Heart left ventricle (tissue), 16 donors: Measurements from ENCODE around the gene PROSER2. TPM values are rescaled to one million over a fixed set of nuclear protein-coding genes. Genes with fewer than 3 reads are reported as not detected.
A peak's percentile ranks its signal among the peaks of the same experiment; 100 is the strongest.
"Not testable (repeated sequence)": the region's sequence is repeated elsewhere in the genome, so short reads cannot be mapped to it uniquely, and the experiment has no call there.

Experiments
- ATAC-seq, 4 donors: fragments of 200-7000 bp; cut with Tn5 transposase; one replicate each; pipeline ENCODE4 v1.9.1; 2020 to 2022; ENCODE audit warnings: moderate library complexity in 4 of 4, mild to moderate bottlenecking in 3 of 4, moderate number of reproducible peaks in 1 of 4
- DNase-seq, 5 donors: peaks; one replicate each; pipeline ENCODE4 v3.0.0-alpha.2; 2020
- H3K27ac ChIP-seq, 12 donors: fragments of 200-600 bp; sonication (generic) in 4 of 12; one replicate each; pipeline versions ENCODE4 v1.5.0 to v1.8.0; 2016 to 2022; ENCODE audit warnings: mild to moderate bottlenecking in 2 of 12
- H3K27me3 ChIP-seq, 9 donors: fragments of 200-600 bp; sonication (generic) in 2 of 9; one replicate each; pipeline versions ENCODE4 v1.5.1 to v1.8.0; 2016 to 2022; ENCODE audit warnings: mild to moderate bottlenecking in 3 of 9
- H3K36me3 ChIP-seq, 9 donors: fragments of 200-600 bp; sonication (generic) in 2 of 9; one replicate each; pipeline versions ENCODE4 v1.5.0 to v1.8.0; 2018 to 2022; ENCODE audit warnings: mild to moderate bottlenecking in 2 of 9
- H3K4me1 ChIP-seq, 12 donors: fragments of 200-600 bp; sonication (generic) in 4 of 12; one replicate each; pipeline versions ENCODE4 v1.5.0 to v1.8.0; 2016 to 2022; ENCODE audit warnings: mild to moderate bottlenecking in 3 of 12
- H3K4me3 ChIP-seq, 12 donors: fragments of 200-600 bp; sonication (generic) in 4 of 12; one replicate each; pipeline versions ENCODE4 v1.5.0 to v1.8.0; 2017 to 2022; ENCODE audit warnings: mild to moderate bottlenecking in 9 of 12, moderate library complexity in 4 of 12
- H3K9me3 ChIP-seq, 12 donors: fragments of 200-600 bp; sonication (generic) in 4 of 12; one replicate each; pipeline versions ENCODE4 v1.5.0 to v1.8.0; 2016 to 2022; ENCODE audit warnings: mild to moderate bottlenecking in 1 of 12
- POLR2A ChIP-seq, 2 donors: fragments of 450-650 bp; IDR thresholded peaks; one replicate each; pipeline ENCODE4 v1.6.1; 2017; ENCODE audit warnings: antibody characterized with exemption in 2 of 2, mild to moderate bottlenecking in 2 of 2, moderate library complexity in 2 of 2
- WGBS, 4 donors: extraction: QIAGEN DNeasy Blood & Tissue Kit in 2 of 4; methylation state at CpG; one replicate each; pipeline versions ENCODE4 v1.1.5 to v1.1.7; 2013 to 2018; 5-methylcytosine and 5-hydroxymethylcytosine counted together
- intact Hi-C, 10 donors: fragments of 100-400 bp; cut with DNase I; formaldehyde crosslinking; loops; one replicate each; pipeline versions ENCODE4 v1.11.1 to v1.14.2; 2022
- polyA plus RNA-seq, 2 donors: library from polyadenylated mRNA; stranded (reverse); fragments of 200-250 nt; gene quantifications; one replicate each; pipeline ENCODE4 v1.2.3, GENCODE V29; 2013
- total RNA-seq, 9 donors: library from RNA; depleted of rRNA in 2 of 9; stranded (reverse); fragments of >200 nt in 2 of 9; fragmentation: NEBNext Ultra II Directional in 3 of 9; extraction: Animal tissue kit (Norgen Biotek cat#: 25700) in 3 of 9; gene quantifications; one replicate each; pipeline versions ENCODE4 v1.1.0 to v1.2.4, GENCODE V29; 2016 to 2023
- TF ChIP-seq, protein P1 (sequence below), 12 donors: fragments of 200-600 bp; sonication (generic) in 4 of 12; IDR thresholded peaks; one replicate each; pipeline versions ENCODE4 v1.5.0 to v1.8.0; 2018 to 2022; ENCODE audit warnings: antibody characterized with exemption in 12 of 12, mild to moderate bottlenecking in 5 of 12
- donor health status: ischemic (EF 13 %, LVEDD 7.1; RV severe dilation, severe dysfunction).
- donor health status: healthy with polysubstance abuse.
- donor health status: DM: no; HTN: yes; CAD: no.
- donor health status: DM: no; HTN: no; CAD: no.
- donor health status: ischemic (EF 25% LVEDD 6.9; RV normal size, moderate dysfunction).
- donor health status: ischemic (EF 25% LVEDD 5.7; RV mildly dilated, moderate dysfunction).
- donor health status: healthy.
- donor health status: DM: yes; HTN: yes; CAD: no.
- donor health status: ischemic (EF 35%, LVEDD 5.7; RV mildly dilated, moderate dysfunction).
- donor health status: nonischemic (EF 11% LVEDD 7.7; RV severe dilation, severe dysfunction).
- donor health status: DM: yes; HTN: yes; CAD: no.
- donor health status: PGD.
- donor health status: ischemic (EF 29% LVEDD 5.4; RV normal size, mild dysfunction).
- donor health status: nonischemic (EF 23%, LVEDD 6.1; RV moderate dilation, normal function).

The PROSER2 gene
- total and polyA plus RNA-seq, 11 donors = 0.38 to 3.3 (median 0.83) TPM

DNA sequence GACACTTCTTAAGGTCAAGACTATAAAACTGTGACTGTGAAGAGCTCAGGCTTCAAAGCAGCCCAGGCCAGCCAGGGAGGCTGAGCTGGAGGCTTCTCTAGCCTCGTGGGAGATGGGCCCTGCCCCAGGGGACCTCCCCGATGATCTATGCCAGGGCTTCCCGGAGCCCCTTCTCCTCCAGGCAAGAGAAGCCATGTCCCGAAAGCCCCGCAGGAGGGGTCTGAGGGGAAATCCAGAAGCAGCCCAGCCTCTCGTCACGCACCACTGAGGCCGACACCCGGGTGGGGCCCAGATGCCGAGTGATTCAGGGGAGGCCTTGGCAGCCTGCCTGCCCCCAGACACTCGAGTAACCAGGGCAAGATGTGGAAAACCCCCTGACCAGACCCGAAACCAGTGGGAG lies 63.7 kb downstream of the PROSER2 start:
- DNase-seq = peak in 2 of 5 donors; percentile 13 to 48
- TF ChIP-seq POLR2A (IDR thresholded peaks at IDR 0.05) = no peak
- TF ChIP-seq, protein P1, sequence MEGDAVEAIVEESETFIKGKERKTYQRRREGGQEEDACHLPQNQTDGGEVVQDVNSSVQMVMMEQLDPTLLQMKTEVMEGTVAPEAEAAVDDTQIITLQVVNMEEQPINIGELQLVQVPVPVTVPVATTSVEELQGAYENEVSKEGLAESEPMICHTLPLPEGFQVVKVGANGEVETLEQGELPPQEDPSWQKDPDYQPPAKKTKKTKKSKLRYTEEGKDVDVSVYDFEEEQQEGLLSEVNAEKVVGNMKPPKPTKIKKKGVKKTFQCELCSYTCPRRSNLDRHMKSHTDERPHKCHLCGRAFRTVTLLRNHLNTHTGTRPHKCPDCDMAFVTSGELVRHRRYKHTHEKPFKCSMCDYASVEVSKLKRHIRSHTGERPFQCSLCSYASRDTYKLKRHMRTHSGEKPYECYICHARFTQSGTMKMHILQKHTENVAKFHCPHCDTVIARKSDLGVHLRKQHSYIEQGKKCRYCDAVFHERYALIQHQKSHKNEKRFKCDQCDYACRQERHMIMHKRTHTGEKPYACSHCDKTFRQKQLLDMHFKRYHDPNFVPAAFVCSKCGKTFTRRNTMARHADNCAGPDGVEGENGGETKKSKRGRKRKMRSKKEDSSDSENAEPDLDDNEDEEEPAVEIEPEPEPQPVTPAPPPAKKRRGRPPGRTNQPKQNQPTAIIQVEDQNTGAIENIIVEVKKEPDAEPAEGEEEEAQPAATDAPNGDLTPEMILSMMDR (IDR thresholded peaks at IDR 0.05) = no peak
- intact Hi-C loops = no loop called here
- ATAC-seq = no peak
- Histone ChIP-seq H3K27ac (no peak overlapping the region), H3K27me3 (no peaks in the 10 kb centered on the region), H3K4me3 (no peak overlapping the region), H3K36me3 (no peaks in the 10 kb centered on the region), H3K4me1 (peaks cover 0 to 2% (median 0%) of the 10 kb centered on the region in 12 donors), H3K9me3 (no peaks in the 10 kb centered on the region)
- WGBS, 4 donors = 68 to 85% (median 77%) methylated on average over 5 to 12 of the region's 12 CpGs

DNA sequence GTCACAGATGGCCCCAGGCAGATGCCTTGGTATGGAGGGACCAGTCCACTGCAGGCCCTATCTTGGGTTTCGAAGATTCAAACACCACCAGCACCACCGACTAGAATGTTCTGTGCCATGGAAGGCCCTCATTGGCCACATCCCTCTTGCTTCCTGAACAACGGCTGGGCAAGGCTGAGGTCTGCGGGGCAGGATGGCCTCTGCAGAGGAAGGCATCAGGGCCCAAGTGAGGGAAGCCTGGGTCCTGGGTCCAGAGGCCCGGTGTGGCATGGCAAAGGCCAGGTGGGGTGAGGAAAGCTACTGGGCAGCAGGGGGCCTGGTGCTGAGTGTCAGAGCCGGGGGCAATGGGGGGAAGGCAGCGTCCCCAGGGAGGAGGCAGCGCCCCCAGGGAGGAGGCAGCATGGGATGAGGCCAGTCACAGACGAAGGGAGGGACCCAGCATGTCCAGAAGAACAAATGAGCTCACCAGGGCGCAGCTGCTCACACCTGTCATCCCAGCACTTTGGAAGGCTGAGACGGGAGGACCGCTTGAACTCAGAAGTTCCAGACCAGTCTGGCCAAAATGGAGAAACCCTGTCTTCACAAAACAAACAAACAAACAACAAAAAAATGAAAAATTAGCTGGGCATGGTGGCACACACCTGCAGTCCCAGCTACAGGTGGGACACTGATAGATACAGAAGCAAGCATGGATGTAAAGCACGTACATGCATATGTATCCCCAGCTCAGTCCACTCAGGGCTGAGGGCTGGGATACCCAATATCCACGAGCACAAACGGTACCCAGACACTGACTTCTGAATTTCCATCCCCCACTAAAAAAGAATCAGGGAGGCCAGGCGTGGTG lies 64.4 kb downstream of the PROSER2 start:
- H3K36me3 ChIP-seq = no peaks in the 10 kb centered on the region
- H3K27me3 ChIP-seq = no peaks in the 10 kb centered on the region
- intact Hi-C loops = no loop called here
- H3K27ac ChIP-seq = no peak overlapping the region
- peaks cover 0 to 2% (median 0%) of the 10 kb centered on the region in 12 donors for H3K4me1 ChIP-seq
- H3K9me3 ChIP-seq = no peaks in the 10 kb centered on the region
- ATAC-seq (no peak), DNase-seq (peak in 2 of 5 donors; percentile 15 to 21)
- 86 to 88% (median 88%) methylated on average over 15 to 16 of the region's 16 CpGs for WGBS, 4 donors
- TF ChIP-seq, protein P1 (IDR thresholded peaks at IDR 0.05) = no peak
- no peak for TF ChIP-seq POLR2A (IDR thresholded peaks at IDR 0.05)
- H3K4me3 ChIP-seq = no peak overlapping the region

DNA sequence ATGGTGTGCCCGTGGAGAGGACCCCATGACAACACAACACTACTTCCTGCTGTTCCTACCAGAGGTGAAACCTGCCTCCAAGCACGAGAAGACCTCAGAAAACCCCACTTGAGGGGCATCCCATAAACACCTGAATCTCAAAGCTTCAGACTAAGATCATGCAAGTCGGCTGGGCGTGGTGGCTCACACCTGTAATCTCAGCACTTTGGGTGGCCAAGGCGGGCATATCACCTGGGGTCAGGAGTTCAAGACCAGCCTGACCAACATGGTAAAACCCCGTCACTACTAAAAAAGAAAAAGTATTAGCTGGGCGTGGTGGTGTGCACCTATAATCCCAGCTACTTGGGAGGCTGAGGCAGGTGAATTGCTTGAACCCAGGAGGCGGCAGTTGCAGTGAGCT lies 66.1 kb downstream of the PROSER2 start:
- H3K4me1 ChIP-seq, H3K27ac ChIP-seq, intact Hi-C loops, H3K27me3 ChIP-seq, H3K4me3 ChIP-seq, H3K36me3 ChIP-seq, ATAC-seq, H3K9me3 ChIP-seq: not testable (repeated sequence)
- 78 to 88% (median 85%) methylated on average over 8 of the region's 8 CpGs for WGBS, 4 donors
- peak in 1 of 5 donors; percentile 32 for DNase-seq

DNA sequence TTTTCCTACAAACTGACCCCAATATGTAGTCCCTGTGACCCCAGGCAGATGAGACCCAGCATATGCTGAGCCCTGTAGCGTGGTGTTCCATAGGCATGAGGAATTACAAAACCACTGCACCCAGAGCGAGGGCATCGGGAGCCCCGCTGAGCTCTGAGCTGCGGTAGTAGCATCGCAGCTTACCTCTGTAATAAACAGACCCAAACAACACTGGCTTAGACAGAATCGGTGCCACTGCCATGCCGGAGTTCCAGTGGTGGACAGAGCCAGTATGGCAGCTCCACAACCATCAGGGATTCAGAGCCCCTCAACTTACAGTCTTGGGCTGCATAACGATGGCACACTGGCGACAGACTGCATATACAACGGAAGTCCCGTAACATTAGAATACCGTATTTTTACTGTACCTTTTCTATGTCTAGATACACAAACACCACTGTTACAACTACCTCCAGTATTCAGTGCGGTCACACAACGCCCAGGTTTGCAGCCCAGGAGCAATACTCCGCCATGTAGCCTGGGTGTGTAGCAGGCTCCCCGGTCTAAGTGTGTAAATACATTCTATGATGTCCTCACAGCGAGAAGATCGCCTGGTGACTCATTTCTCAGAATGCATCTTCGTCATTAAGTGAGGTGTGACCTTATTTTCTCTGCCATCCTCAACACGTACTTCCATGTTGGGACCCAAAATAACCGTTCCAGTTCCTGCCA lies 68.8 kb downstream of the PROSER2 start:
- WGBS, 4 donors = 95 to 97% (median 97%) methylated on average over 21 to 22 of the region's 22 CpGs
- Histone ChIP-seq H3K4me3 (no peak overlapping the region), H3K4me1 (no peaks in the 10 kb centered on the region), H3K27ac (no peak overlapping the region), H3K27me3 (no peaks in the 10 kb centered on the region), H3K9me3 (no peaks in the 10 kb centered on the region), H3K36me3 (no peaks in the 10 kb centered on the region)
- no peak for TF ChIP-seq POLR2A (IDR thresholded peaks at IDR 0.05)
- TF ChIP-seq, protein P1 (IDR thresholded peaks at IDR 0.05) = no peak
- DNase-seq = peak in 1 of 5 donors; percentile 31
- no peak for ATAC-seq
- intact Hi-C loops = no loop called here
